MG63 (cell line): ENCODE data around the gene SH3D21. TPM values are rescaled to one million over a fixed set of nuclear protein-coding genes. Genes with fewer than 3 reads are reported as not detected.
A peak's percentile ranks its signal among the peaks of the same experiment; 100 is the strongest.

Source experiments
- DNase-seq: peaks from one replicate; pipeline ENCODE4 v3.0.0-alpha.2; 2020
- H3K27me3 ChIP-seq: fragments of 250-450 bp; sonication (Bioruptor Pico); 2 replicates; pipeline ENCODE4 v1.5.1; 2020; ENCODE audit warnings: mild to moderate bottlenecking, moderate library complexity
- H3K36me3 ChIP-seq: fragments of 250-450 bp; sonication (Bioruptor Pico); 2 replicates; pipeline ENCODE4 v1.5.1; 2020; ENCODE audit warnings: mild to moderate bottlenecking, moderate library complexity
- H3K4me3 ChIP-seq: fragments of 250-450 bp; sonication (Bioruptor Pico); 2 replicates; pipeline ENCODE4 v1.5.1; 2020; ENCODE audit warnings: mild to moderate bottlenecking, moderate library complexity
- H3K9me3 ChIP-seq: fragments of 250-450 bp; sonication (Bioruptor Pico); 2 replicates; pipeline ENCODE4 v1.5.1; 2020; ENCODE audit warnings: mild to moderate bottlenecking, moderate library complexity
- total RNA-seq: library from RNA; depleted of rRNA; stranded (reverse); fragments of >200 nt; shearing (Covaris generic); gene quantifications from 2 replicates; pipeline ENCODE4 v1.2.3, GENCODE V29; 2014; ENCODE audit warnings: low replicate concordance; rRNA removed

Gene SH3D21
- total RNA-seq, 1 experiment from 2014 or later = 0.03 TPM

- Histone ChIP-seq H3K9me3 (no peaks in the 10 kb centered on the region), H3K36me3 (peaks cover 42% of the 10 kb centered on the region)
- DNase-seq = no peak
Observed at GRCh38 chr1:36365381-36365780, 59.2 kb downstream of the SH3D21 start.

GRCh38 chr1:36366091-36366661 lies 60.0 kb downstream of the SH3D21 start:
- H3K27me3 ChIP-seq = no peaks in the 10 kb centered on the region
- H3K4me3 ChIP-seq = no peak overlapping the region
- peaks cover 42% of the 10 kb centered on the region for H3K36me3 ChIP-seq
- DNase-seq = no peak
- H3K9me3 ChIP-seq = no peaks in the 10 kb centered on the region

More at GRCh38 chr1:36365381-36365780, 59.2 kb downstream of the SH3D21 start:
- H3K4me3 ChIP-seq = no peak overlapping the region
- H3K27me3 ChIP-seq = no peaks in the 10 kb centered on the region

- Histone ChIP-seq H3K4me3 (no peak overlapping the region), H3K27me3 (no peaks in the 10 kb centered on the region), H3K36me3 (peaks cover 46% of the 10 kb centered on the region), H3K9me3 (no peaks in the 10 kb centered on the region)
- DNase-seq = no peak
Observed at GRCh38 chr1:36367066-36367465, 60.9 kb downstream of the SH3D21 start.

GRCh38 chr1:36367798-36368197 lies 61.6 kb downstream of the SH3D21 start:
- peaks cover 43% of the 10 kb centered on the region for H3K36me3 ChIP-seq
- no peaks in the 10 kb centered on the region for H3K27me3 ChIP-seq
- H3K4me3 ChIP-seq = no peak overlapping the region
- no peak for DNase-seq
- H3K9me3 ChIP-seq = no peaks in the 10 kb centered on the region

GRCh38 chr1:36369061-36369861 lies 63.1 kb downstream of the SH3D21 start:
- no peaks in the 10 kb centered on the region for H3K27me3 ChIP-seq
- peak; percentile 50 for DNase-seq
- H3K9me3 ChIP-seq = no peaks in the 10 kb centered on the region
- no peak overlapping the region for H3K4me3 ChIP-seq
- H3K36me3 ChIP-seq = peaks cover 41% of the 10 kb centered on the region

Other genes with a start within 250 kb of the SH3D21 start
- gene TEKT2, start 222.3 kb upstream of the SH3D21 start, total RNA-seq = not detected in 2 replicates
- 64.5 and 65.4 TPM in 2 replicates for gene ADPRS, start 217.5 kb upstream of the SH3D21 start, total RNA-seq
- gene COL8A2, start 181.1 kb upstream of the SH3D21 start, total RNA-seq = 0.99 and 1.4 TPM in 2 replicates
- gene TRAPPC3, start 156.9 kb upstream of the SH3D21 start, total RNA-seq = 158 and 194 TPM in 2 replicates
- gene MAP7D1, start 150.2 kb upstream of the SH3D21 start, total RNA-seq = 104 and 154 TPM in 2 replicates
- gene THRAP3, start 81.9 kb upstream of the SH3D21 start, total RNA-seq = 77.6 and 84.6 TPM in 2 replicates
- gene EVA1B, start 17.3 kb downstream of the SH3D21 start, total RNA-seq = 1.9 and 7.0 TPM in 2 replicates
- gene STK40, start 79.6 kb downstream of the SH3D21 start, total RNA-seq = 10.0 and 13.2 TPM in 2 replicates
- 32.0 and 53.7 TPM in 2 replicates for gene LSM10, start 91.5 kb downstream of the SH3D21 start, total RNA-seq
- gene OSCP1, start 144.1 kb downstream of the SH3D21 start, total RNA-seq = 5.7 and 10.5 TPM in 2 replicates
- gene MRPS15, start 158.0 kb downstream of the SH3D21 start, total RNA-seq = 104 and 113 TPM in 2 replicates
- not detected in 2 replicates for gene CSF3R, start 176.5 kb downstream of the SH3D21 start, total RNA-seq